RCC 7860 (cell line): ENCODE data around the gene SLIT3.

ENCODE experiments used
- DNase-seq: peaks from one replicate; pipeline ENCODE4 v3.0.0-alpha.2; 2015; ENCODE audit warnings: low spot score
- FAIRE-seq: peaks from 2 replicates; lab custom pipeline; 2012; peaks lifted over from hg19 to GRCh38; lab: Jason Lieb, UNC

The SLIT3 gene

GRCh38 chr5:169272111-169272510, 28.8 kb downstream of the SLIT3 start:
- FAIRE-seq: no peak
- DNase-seq: no peak

- DNase-seq: no peak
- no peak for FAIRE-seq
These were observed 30.1 kb downstream of the SLIT3 start for GRCh38 chr5:169270827-169271226.

- DNase-seq: no peak
These were observed 32.9 kb downstream of the SLIT3 start for GRCh38 chr5:169268019-169268418.

GRCh38 chr5:169265888-169266287, 35.1 kb downstream of the SLIT3 start:
- FAIRE-seq: no peak

More at GRCh38 chr5:169268019-169268418, 32.9 kb downstream of the SLIT3 start:
- no peak for FAIRE-seq

GRCh38 chr5:169263591-169263990, 37.3 kb downstream of the SLIT3 start:
- DNase-seq (no peak), FAIRE-seq (no peak)

More at GRCh38 chr5:169265888-169266287, 35.1 kb downstream of the SLIT3 start:
- DNase-seq: peak; percentile 11

- no peak for FAIRE-seq
- no peak for DNase-seq
These were observed 39.9 kb downstream of the SLIT3 start for GRCh38 chr5:169260896-169261569.

GRCh38 chr5:169258372-169259000, 42.5 kb downstream of the SLIT3 start:
- DNase-seq (no peak), FAIRE-seq (no peak)

- no peak for FAIRE-seq
These were observed 44.7 kb downstream of the SLIT3 start for GRCh38 chr5:169256191-169256590.

GRCh38 chr5:169253071-169253470, 47.9 kb downstream of the SLIT3 start:
- DNase-seq (no peak), FAIRE-seq (no peak)

More at GRCh38 chr5:169256191-169256590, 44.7 kb downstream of the SLIT3 start:
- DNase-seq: no peak

- no peak for FAIRE-seq
- no peak for DNase-seq
These were observed 49.4 kb downstream of the SLIT3 start for GRCh38 chr5:169251333-169252084.

GRCh38 chr5:169250887-169251286, 50.1 kb downstream of the SLIT3 start:
- FAIRE-seq (no peak), DNase-seq (no peak)

GRCh38 chr5:169248996-169249395, 51.9 kb downstream of the SLIT3 start:
- DNase-seq (no peak), FAIRE-seq (no peak)

- FAIRE-seq: no peak
- DNase-seq: no peak
These were observed 52.4 kb downstream of the SLIT3 start for GRCh38 chr5:169248550-169248949.

- no peak for FAIRE-seq
- DNase-seq: no peak
These were observed 56.1 kb downstream of the SLIT3 start for GRCh38 chr5:169244812-169245211.

GRCh38 chr5:169243651-169244422, 57.1 kb downstream of the SLIT3 start:
- DNase-seq (no peak), FAIRE-seq (no peak)

- DNase-seq: no peak
- no peak for FAIRE-seq
These were observed 58.1 kb downstream of the SLIT3 start for GRCh38 chr5:169242849-169243186.

- no peak for FAIRE-seq
These were observed 58.6 kb downstream of the SLIT3 start for GRCh38 chr5:169242175-169242848.

GRCh38 chr5:169229342-169229892, 71.5 kb downstream of the SLIT3 start:
- no peak for DNase-seq

More at GRCh38 chr5:169242175-169242848, 58.6 kb downstream of the SLIT3 start:
- no peak for DNase-seq

GRCh38 chr5:169226895-169227294, 74.0 kb downstream of the SLIT3 start:
- FAIRE-seq: no peak
- no peak for DNase-seq

More at GRCh38 chr5:169229342-169229892, 71.5 kb downstream of the SLIT3 start:
- FAIRE-seq: no peak

GRCh38 chr5:169225830-169226356, 75.0 kb downstream of the SLIT3 start:
- no peak for DNase-seq
- no peak for FAIRE-seq
